Neural cell (in vitro differentiated cells): ENCODE measurements around the gene C3orf33. TPM values are rescaled to one million over a fixed set of nuclear protein-coding genes. Genes with fewer than 3 reads are reported as not detected.
A peak's percentile ranks its signal among the peaks of the same experiment; 100 is the strongest.

Source experiments
- H2AFZ ChIP-seq: fragments of 200-600, 300-800 bp; sonication (generic), shearing (Covaris generic); 2 replicates; pipeline ENCODE4 v1.6.0; 2014; ENCODE audit warnings: low read depth, mild to moderate bottlenecking, antibody characterized with exemption, low read length, moderate library complexity
- H3F3A ChIP-seq: fragments of 200-600 bp; shearing (Covaris generic); 2 replicates; pipeline ENCODE4 v1.6.1; 2016; ENCODE audit warnings: mild to moderate bottlenecking, moderate library complexity, mixed read lengths, antibody characterized with exemption, low read length; ENCODE audit not compliant: insufficient read depth, poor library complexity, severe bottlenecking
- H3K27ac ChIP-seq: fragments of 200-600, 300-800 bp; sonication (generic), shearing (Covaris generic); 2 replicates; pipeline ENCODE4 v1.5.1; 2014; ENCODE audit warnings: mild to moderate bottlenecking, low read length, moderate library complexity
- H3K27me3 ChIP-seq: fragments of 300-800, 200-600 bp; sonication (generic), shearing (Covaris generic); 2 replicates; pipeline ENCODE4 v1.6.0; 2014; ENCODE audit warnings: mild to moderate bottlenecking, low read depth, low read length, moderate library complexity; ENCODE audit not compliant: insufficient read depth
- H3K36me3 ChIP-seq: fragments of 300-800, 200-600 bp; sonication (generic), shearing (Covaris generic); 2 replicates; pipeline ENCODE4 v1.5.1; 2014; ENCODE audit warnings: mild to moderate bottlenecking, antibody characterized with exemption, low read length, moderate library complexity; ENCODE audit not compliant: insufficient read depth
- H3K4me2 ChIP-seq: fragments of 300-800, 200-600 bp; sonication (generic), shearing (Covaris generic); 2 replicates; pipeline ENCODE4 v1.6.0; 2014; ENCODE audit warnings: mild to moderate bottlenecking, low read length
- H3K4me3 ChIP-seq: fragments of 300-800, 200-600 bp; sonication (generic), shearing (Covaris generic); 2 replicates; pipeline ENCODE4 v1.5.1; 2014; ENCODE audit warnings: mild to moderate bottlenecking, low read length, moderate library complexity
- H3K79me2 ChIP-seq: fragments of 200-600 bp; shearing (Covaris generic); replicated peaks from 2 replicates; pipeline ENCODE4 v1.6.0; 2014; ENCODE audit warnings: mild to moderate bottlenecking, low read length, moderate library complexity; ENCODE audit not compliant: insufficient read depth
- H3K9ac ChIP-seq: fragments of 300-800, 200-600 bp; sonication (generic), shearing (Covaris generic); 2 replicates; pipeline ENCODE4 v1.6.1; 2016; ENCODE audit warnings: mild to moderate bottlenecking, low read length, mixed read lengths
- H3K9me2 ChIP-seq: fragments of 200-600 bp; shearing (Covaris generic); 2 replicates; pipeline ENCODE4 v1.6.1; 2016; ENCODE audit warnings: mild to moderate bottlenecking, low read length, mixed read lengths; ENCODE audit not compliant: insufficient read depth
- H3K9me3 ChIP-seq: fragments of 200-600, 300-800 bp; sonication (generic), shearing (Covaris generic); 2 replicates; pipeline ENCODE4 v1.6.1; 2016; ENCODE audit warnings: mild to moderate bottlenecking, mixed run types, low read length, moderate library complexity, mixed read lengths
- H4K20me1 ChIP-seq: fragments of 200-600 bp; shearing (Covaris generic); 2 replicates; pipeline ENCODE4 v1.6.1; 2016; ENCODE audit warnings: mild to moderate bottlenecking, mixed run types; ENCODE audit not compliant: insufficient read depth
- CTCF ChIP-seq: fragments of 450-650 bp; IDR thresholded peaks from 2 replicates; pipeline ENCODE4 v1.5.1; 2014; ENCODE audit warnings: antibody characterized with exemption, mild to moderate bottlenecking, moderate library complexity; ENCODE audit not compliant: poor library complexity, severe bottlenecking
- EP300 ChIP-seq: fragments of 450-650 bp; conservative IDR thresholded peaks from 2 replicates; pipeline ENCODE4 v1.6.1; 2014; ENCODE audit warnings: antibody characterized with exemption, mild to moderate bottlenecking, moderate library complexity; ENCODE audit not compliant: poor library complexity, severe bottlenecking
- EZH2 ChIP-seq: fragments of 200-600, 300-800 bp; shearing (Covaris generic), sonication (generic); IDR thresholded peaks from 2 replicates; pipeline ENCODE4 v1.6.1; 2014; ENCODE audit warnings: antibody characterized with exemption, low read length, borderline replicate concordance, mild to moderate bottlenecking; ENCODE audit not compliant: insufficient read depth, poor library complexity, severe bottlenecking
- MXI1 ChIP-seq: fragments of 450-650 bp; conservative IDR thresholded peaks from 2 replicates; pipeline ENCODE4 v1.6.1; 2014; ENCODE audit warnings: antibody characterized with exemption, mild to moderate bottlenecking; ENCODE audit not compliant: poor library complexity, severe bottlenecking
- POLR2AphosphoS5 ChIP-seq: IDR thresholded peaks from 2 replicates; pipeline ENCODE4 v1.6.1; 2012
- RAD21 ChIP-seq: fragments of 450-650 bp; conservative IDR thresholded peaks from 2 replicates; pipeline ENCODE4 v1.6.1; 2014; ENCODE audit warnings: antibody characterized with exemption, mild to moderate bottlenecking, moderate library complexity
- REST ChIP-seq: IDR thresholded peaks from 2 replicates; pipeline ENCODE4 v1.6.1; 2012; ENCODE audit warnings: borderline replicate concordance
- SMC3 ChIP-seq: fragments of 450-650 bp; conservative IDR thresholded peaks from 2 replicates; pipeline ENCODE4 v1.6.1; 2014; ENCODE audit warnings: antibody characterized with exemption, mild to moderate bottlenecking, moderate library complexity; ENCODE audit not compliant: poor library complexity
- TAF1 ChIP-seq: IDR thresholded peaks from 2 replicates; pipeline ENCODE4 v1.6.1; 2012; ENCODE audit warnings: low read depth
- polyA plus RNA-seq: library from polyadenylated mRNA; depleted of rRNA; stranded (reverse); fragments of >200 nt; gene quantifications from 2 replicates; pipeline ENCODE4 v1.2.3, GENCODE V29; 2014

C3orf33 gene
- polyA plus RNA-seq, 1 donor from 2014 or later: 9.8 TPM

DNA sequence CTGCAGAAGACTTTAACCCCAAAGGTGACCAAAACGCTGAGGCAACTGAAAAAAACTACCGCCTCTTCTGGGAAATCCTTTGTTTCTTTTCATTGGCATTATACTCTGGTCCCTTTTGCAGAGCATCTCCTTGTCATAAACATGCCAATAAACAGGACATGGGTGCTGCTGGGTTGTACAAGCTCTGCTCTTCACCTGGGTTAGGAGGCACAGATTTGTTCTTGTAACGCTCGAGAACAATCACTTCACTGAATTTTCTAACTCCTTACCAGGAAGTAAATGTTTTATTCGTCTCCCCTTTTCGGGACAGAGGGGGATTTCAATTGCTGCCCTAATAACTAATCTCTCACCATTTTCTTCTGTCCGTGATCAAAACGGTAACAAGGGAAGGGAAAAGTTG is 62.5 kb downstream of the C3orf33 start:
- TF ChIP-seq REST (no peak), RAD21 (no peak), EZH2 (no peak), EP300 (no peak), CTCF (no peak), TAF1 (no peak), MXI1 (no peak), SMC3 (no peak), POLR2AphosphoS5 (no peak)
- Histone ChIP-seq H3F3A (peaks cover 6% of the 10 kb centered on the region), H3K9me2 (no peaks in the 10 kb centered on the region), H4K20me1 (no peaks in the 10 kb centered on the region), H3K27me3 (no peaks in the 10 kb centered on the region), H3K9me3 (no peaks in the 10 kb centered on the region), H3K4me2 (peak overlapping the region; percentile 87), H3K79me2 (peaks cover 55% of the 10 kb centered on the region), H3K36me3 (no peaks in the 10 kb centered on the region), H3K27ac (peak overlapping the region; percentile 85), H3K4me3 (peak overlapping the region; percentile 87), H2AFZ (peak overlapping the region; percentile 81), H3K9ac (peak overlapping the region; percentile 88)

DNA sequence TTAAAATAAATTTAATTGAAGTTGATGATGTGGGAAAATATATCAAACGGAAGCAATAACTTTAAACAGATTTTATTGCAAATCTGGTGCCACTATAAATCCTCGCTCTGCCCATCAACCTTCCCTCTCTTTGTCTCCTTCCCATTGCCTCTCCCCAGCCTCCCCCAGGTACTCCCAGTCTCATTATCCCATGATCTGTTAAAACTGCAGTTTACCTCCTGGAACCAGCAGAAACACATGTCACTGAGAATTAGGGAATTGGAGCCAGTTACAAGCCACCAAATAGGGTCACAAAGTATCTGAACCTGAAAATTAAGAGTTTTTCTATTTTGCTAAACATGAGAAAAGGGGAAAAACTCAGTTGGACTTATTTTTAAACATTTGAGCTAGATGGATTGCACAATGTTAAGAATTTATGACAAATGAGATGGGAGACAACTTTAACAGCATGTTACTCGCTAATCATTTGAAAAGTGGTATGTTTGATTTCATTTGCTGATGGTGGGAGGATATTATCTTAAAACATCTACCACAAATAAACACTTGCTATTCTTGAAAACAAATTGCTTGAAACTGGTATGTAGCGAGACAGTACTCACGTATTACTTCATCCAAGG is 63.6 kb downstream of the C3orf33 start:
- H4K20me1 ChIP-seq: no peaks in the 10 kb centered on the region
- H3F3A ChIP-seq: peaks cover 6% of the 10 kb centered on the region
- H2AFZ ChIP-seq: no peak overlapping the region
- no peaks in the 10 kb centered on the region for H3K36me3 ChIP-seq
- no peak for TF ChIP-seq POLR2AphosphoS5
- no peak for TF ChIP-seq TAF1
- no peak overlapping the region for H3K27ac ChIP-seq
- H3K79me2 ChIP-seq: peaks cover 62% of the 10 kb centered on the region
- H3K4me2 ChIP-seq: peak overlapping the region; percentile 11
- no peaks in the 10 kb centered on the region for H3K9me2 ChIP-seq
- H3K9ac ChIP-seq: no peak overlapping the region
- H3K27me3 ChIP-seq: no peaks in the 10 kb centered on the region
- peak overlapping the region; percentile 87 for H3K4me3 ChIP-seq
- no peaks in the 10 kb centered on the region for H3K9me3 ChIP-seq
